K562 (cell line): ENCODE results near the gene RTN4.

Experiments
- FOSL1 ChIP-seq: fragments of 200-800 bp; sonication (Bioruptor generic); conservative IDR thresholded peaks from 2 replicates; pipeline ENCODE4 v1.6.1; 2016; ENCODE audit warnings: missing genetic modification characterization, missing compliant biosample characterization
- ILK ChIP-seq: fragments of 450-650 bp; IDR thresholded peaks from 2 replicates; pipeline ENCODE4 v1.6.1; 2016; ENCODE audit warnings: missing genetic modification characterization, low read depth, mild to moderate bottlenecking, missing compliant biosample characterization, moderate library complexity, borderline replicate concordance
- SIN3A ChIP-seq, 2 experiments: fragments of 150-350 bp in 1 of 2; IDR thresholded peaks; 2 replicates each; pipeline ENCODE4 v1.6.1; 2011 to 2016; ENCODE audit warnings: borderline replicate concordance in 2 of 2, low read depth in 2 of 2, low read length in 2 of 2, mild to moderate bottlenecking in 2 of 2, moderate library complexity in 2 of 2; ENCODE audit not compliant: control insufficient read depth in 1 of 2
- TCF7 ChIP-seq: sonication (generic); IDR thresholded peaks from 2 replicates; pipeline ENCODE4 v1.6.1; 2016; ENCODE audit warnings: antibody characterized with exemption, borderline replicate concordance
- TEAD2 ChIP-seq: fragments of 450-650 bp; IDR thresholded peaks from 2 replicates; pipeline ENCODE4 v1.6.1; 2016; ENCODE audit warnings: missing genetic modification characterization, control low read depth, missing compliant biosample characterization
- ZBTB17 ChIP-seq: fragments of 450-650 bp; formaldehyde crosslinking; IDR thresholded peaks from 2 replicates; pipeline ENCODE4 v1.4.0; 2020; ENCODE audit warnings: mild to moderate bottlenecking
- ZC3H4 ChIP-seq: sonication (generic); formaldehyde crosslinking; IDR thresholded peaks from 2 replicates; pipeline ENCODE4 v1.9.0; 2021; ENCODE audit warnings: missing genetic modification reagents, borderline replicate concordance
- ZNF449 ChIP-seq: fragments of 250-450 bp; sonication (Bioruptor Pico); IDR thresholded peaks from 2 replicates; pipeline ENCODE4 v1.8.0; 2022; ENCODE audit warnings: moderate library complexity, mild to moderate bottlenecking, inconsistent platforms
- ZNF766 ChIP-seq: fragments of 200-800 bp; sonication (Bioruptor generic); conservative IDR thresholded peaks from 2 replicates; pipeline ENCODE4 v1.6.1; 2016; ENCODE audit warnings: missing genetic modification characterization, missing compliant biosample characterization
- TF ChIP-seq, protein P1 (sequence below): fragments of 450-650 bp; IDR thresholded peaks from 2 replicates; pipeline ENCODE4 v1.6.1; 2016; ENCODE audit warnings: low read depth, mild to moderate bottlenecking, moderate library complexity
- TF ChIP-seq, protein P2 (sequence below), 3 experiments: IDR thresholded peaks in 2 of 3; conservative IDR thresholded peaks in 1 of 3; 2 replicates each; pipeline ENCODE4 v1.5.1; 2011 to 2012; ENCODE audit warnings: low read length in 3 of 3, mild to moderate bottlenecking in 3 of 3, control low read depth in 2 of 3, improper control_type of control experiment in 1 of 3, inconsistent platforms in 1 of 3, low read depth in 1 of 3, mixed read lengths in 1 of 3, moderate library complexity in 1 of 3; ENCODE audit not compliant: insufficient read depth in 2 of 3

DNA sequence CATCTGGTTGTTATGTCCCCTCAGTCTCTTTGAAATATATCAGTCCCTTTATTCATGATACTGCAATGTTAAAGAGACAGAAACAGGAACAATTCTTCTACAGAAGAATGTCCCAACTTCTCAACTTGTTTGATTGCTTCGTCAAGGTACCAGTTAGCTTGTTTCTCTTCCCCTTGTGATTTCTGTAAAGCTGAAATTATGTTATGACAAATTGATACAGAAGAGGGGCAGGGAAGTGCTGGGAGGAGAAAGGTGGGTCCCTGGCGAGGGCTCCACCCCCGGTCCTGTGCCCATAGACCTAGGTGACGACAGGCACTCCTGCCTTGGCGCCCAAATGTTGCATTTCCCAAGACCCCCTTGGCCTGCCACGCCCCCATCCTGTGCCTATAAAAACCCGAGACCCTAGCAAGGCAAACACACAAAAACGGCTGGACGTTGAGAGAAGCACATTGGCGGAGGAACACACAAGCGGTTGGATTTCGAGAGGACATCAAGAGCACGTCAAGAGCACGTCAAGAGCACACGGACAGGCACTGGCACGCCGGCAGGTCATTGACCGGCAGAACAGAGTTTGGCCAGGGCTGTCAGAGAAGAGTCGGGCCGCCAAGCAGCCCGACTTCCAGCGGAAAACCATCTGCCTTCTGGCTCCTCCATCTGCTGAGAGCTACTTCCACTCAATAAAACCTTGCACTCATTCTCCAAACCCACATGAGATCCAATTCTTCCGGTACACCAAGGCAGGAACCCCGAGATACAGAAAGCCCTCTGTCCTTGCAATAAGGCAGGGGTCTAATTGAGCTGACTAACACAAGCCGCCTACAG, 11.5 kb upstream of the RTN4 start:
- no peak for TF ChIP-seq ZNF449
- TF ChIP-seq, protein P1, sequence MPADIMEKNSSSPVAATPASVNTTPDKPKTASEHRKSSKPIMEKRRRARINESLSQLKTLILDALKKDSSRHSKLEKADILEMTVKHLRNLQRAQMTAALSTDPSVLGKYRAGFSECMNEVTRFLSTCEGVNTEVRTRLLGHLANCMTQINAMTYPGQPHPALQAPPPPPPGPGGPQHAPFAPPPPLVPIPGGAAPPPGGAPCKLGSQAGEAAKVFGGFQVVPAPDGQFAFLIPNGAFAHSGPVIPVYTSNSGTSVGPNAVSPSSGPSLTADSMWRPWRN: no peak
- TF ChIP-seq ZBTB17: no peak
- TF ChIP-seq, protein P2, sequence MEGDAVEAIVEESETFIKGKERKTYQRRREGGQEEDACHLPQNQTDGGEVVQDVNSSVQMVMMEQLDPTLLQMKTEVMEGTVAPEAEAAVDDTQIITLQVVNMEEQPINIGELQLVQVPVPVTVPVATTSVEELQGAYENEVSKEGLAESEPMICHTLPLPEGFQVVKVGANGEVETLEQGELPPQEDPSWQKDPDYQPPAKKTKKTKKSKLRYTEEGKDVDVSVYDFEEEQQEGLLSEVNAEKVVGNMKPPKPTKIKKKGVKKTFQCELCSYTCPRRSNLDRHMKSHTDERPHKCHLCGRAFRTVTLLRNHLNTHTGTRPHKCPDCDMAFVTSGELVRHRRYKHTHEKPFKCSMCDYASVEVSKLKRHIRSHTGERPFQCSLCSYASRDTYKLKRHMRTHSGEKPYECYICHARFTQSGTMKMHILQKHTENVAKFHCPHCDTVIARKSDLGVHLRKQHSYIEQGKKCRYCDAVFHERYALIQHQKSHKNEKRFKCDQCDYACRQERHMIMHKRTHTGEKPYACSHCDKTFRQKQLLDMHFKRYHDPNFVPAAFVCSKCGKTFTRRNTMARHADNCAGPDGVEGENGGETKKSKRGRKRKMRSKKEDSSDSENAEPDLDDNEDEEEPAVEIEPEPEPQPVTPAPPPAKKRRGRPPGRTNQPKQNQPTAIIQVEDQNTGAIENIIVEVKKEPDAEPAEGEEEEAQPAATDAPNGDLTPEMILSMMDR (IDR thresholded peaks at IDR 0.05 in 2 of 3, conservative IDR thresholded peaks at IDR 0.05 in 1 of 3; ENCODE audit: insufficient read depth in 2 of 3, low read depth in 1 of 3, low read length in 3 of 3): no peak
- TF ChIP-seq TCF7: no peak
- no peak for TF ChIP-seq TEAD2 (tag)
- no peak for TF ChIP-seq ILK (tag)
- TF ChIP-seq ZNF766 (CRISPR knock-in tag): no peak
- no peak for TF ChIP-seq SIN3A (IDR thresholded peaks at IDR 0.05; ENCODE audit: borderline replicate concordance in 2 of 2, control insufficient read depth in 1 of 2, low read depth in 2 of 2, low read length in 2 of 2)
- TF ChIP-seq FOSL1 (tag): no peak
- no peak for TF ChIP-seq ZC3H4 (CRISPR knock-in tag)
